Lower leg skin (tissue), 4 donors: ENCODE data around the gene SERPINB13. TPM values are rescaled to one million over a fixed set of nuclear protein-coding genes. Genes with fewer than 3 reads are reported as not detected.

ENCODE experiments used
- DNase-seq, 2 donors: peaks; one replicate each; pipeline ENCODE4 v3.0.0-alpha.2; 2019; ENCODE audit warnings: low spot score in 2 of 2
- H3K4me3 ChIP-seq: fragments of 200-600 bp; sonication (generic); 2 replicates; pipeline ENCODE4 v1.5.1; 2017; ENCODE audit warnings: mild to moderate bottlenecking, low read depth; ENCODE audit not compliant: poor library complexity, severe bottlenecking
- CTCF ChIP-seq, 3 donors: fragments of 450-650 bp; IDR thresholded peaks; one replicate each; pipeline ENCODE4 v1.5.1; 2016; ENCODE audit warnings: antibody characterized with exemption in 3 of 3, mild to moderate bottlenecking in 3 of 3, moderate library complexity in 2 of 3
- POLR2A ChIP-seq, 2 donors: fragments of 450-650 bp; IDR thresholded peaks; one replicate each; pipeline ENCODE4 v1.6.1; 2016 to 2017; ENCODE audit warnings: antibody characterized with exemption in 2 of 2, mild to moderate bottlenecking in 1 of 2, moderate library complexity in 1 of 2
- WGBS, 2 donors: methylation state at CpG; one replicate each; pipeline ENCODE4 v1.1.5; 2018; 5-methylcytosine and 5-hydroxymethylcytosine counted together
- intact Hi-C: fragments of 100-400 bp; cut with DNase I; formaldehyde crosslinking; loops from one replicate; pipeline ENCODE4 v1.15.0; 2023; ENCODE audit warnings: low total_unique reads
- total RNA-seq, 4 donors: library from RNA; depleted of rRNA; stranded (reverse); fragments of >200 nt; gene quantifications; one replicate each; pipeline ENCODE4 v1.1.0, GENCODE V29; 2016

Gene SERPINB13
- total RNA-seq, 4 donors from 2014 or later: 15.2 to 34.2 (median 16.9) TPM

- DNase-seq: no peak
- TF ChIP-seq POLR2A (IDR thresholded peaks at IDR 0.05) (no peak), CTCF (IDR thresholded peaks at IDR 0.05) (no peak)
Observed at GRCh38 chr18:63590966-63591695, 4.0 kb downstream of the SERPINB13 start.

GRCh38 chr18:63591725-63592124 is 4.6 kb downstream of the SERPINB13 start:
- WGBS, 2 donors: 63 to 70% methylated on average over 3 of the region's 3 CpGs
- no peak for TF ChIP-seq POLR2A (IDR thresholded peaks at IDR 0.05)
- no peak for TF ChIP-seq CTCF (IDR thresholded peaks at IDR 0.05)
- H3K4me3 ChIP-seq: no peak overlapping the region
- DNase-seq: no peak
- intact Hi-C loops: no loop called here

More at GRCh38 chr18:63590966-63591695, 4.0 kb downstream of the SERPINB13 start:
- intact Hi-C loops: no loop called here
- no peak overlapping the region for H3K4me3 ChIP-seq
- WGBS, 2 donors: 72 to 79% methylated on average over 3 of the region's 3 CpGs

GRCh38 chr18:63592471-63592870 is 5.3 kb downstream of the SERPINB13 start:
- H3K4me3 ChIP-seq: no peak overlapping the region
- WGBS, 2 donors: 45 to 50% methylated on average over 1 of the region's 1 CpG
- intact Hi-C loops: no loop called here
- DNase-seq: no peak
- TF ChIP-seq CTCF (IDR thresholded peaks at IDR 0.05) (no peak), POLR2A (IDR thresholded peaks at IDR 0.05) (no peak)

GRCh38 chr18:63596964-63597363 is 9.8 kb downstream of the SERPINB13 start:
- TF ChIP-seq CTCF (IDR thresholded peaks at IDR 0.05) (no peak), POLR2A (IDR thresholded peaks at IDR 0.05) (no peak)
- no peak overlapping the region for H3K4me3 ChIP-seq
- no peak for DNase-seq
- WGBS, 2 donors: 81 to 82% methylated on average over 14 of the region's 14 CpGs
- intact Hi-C loops: no loop called here

- intact Hi-C loops: no loop called here
- TF ChIP-seq CTCF (IDR thresholded peaks at IDR 0.05) (no peak), POLR2A (IDR thresholded peaks at IDR 0.05) (no peak)
- H3K4me3 ChIP-seq: no peak overlapping the region
- WGBS, 2 donors: 23 to 31% methylated on average over 1 of the region's 1 CpG
- DNase-seq: no peak
Observed at GRCh38 chr18:63603355-63603754, 16.2 kb downstream of the SERPINB13 start.

GRCh38 chr18:63603772-63604171 is 16.6 kb downstream of the SERPINB13 start:
- no peak for DNase-seq
- intact Hi-C loops: no loop called here
- WGBS, 2 donors: 19 to 28% methylated on average over 1 of the region's 1 CpG
- no peak overlapping the region for H3K4me3 ChIP-seq
- TF ChIP-seq POLR2A (IDR thresholded peaks at IDR 0.05) (no peak), CTCF (IDR thresholded peaks at IDR 0.05) (no peak)
